ENCODE data around the gene ZNF563.

GRCh38 chr19:12330340-12330739 lies 3.1 kb downstream of the ZNF563 start:
- TF ChIP-seq POLR2A (IDR thresholded peaks at IDR 0.05) (no peak), CTCF (IDR thresholded peaks at IDR 0.05) (no peak), POLR2AphosphoS5 (IDR thresholded peaks at IDR 0.05) (peak in 2 of 3 donors; percentile 14 to 65)
